Vagina (tissue), 2 donors: Measurements from ENCODE around the gene KIF5B. TPM values are rescaled to one million over a fixed set of nuclear protein-coding genes. Genes with fewer than 3 reads are reported as not detected.

ENCODE experiments used
- DNase-seq, 2 donors: peaks; one replicate each; pipeline ENCODE4 v3.0.0-alpha.2; 2017; ENCODE audit errors: extremely low spot score in 2 of 2
- H3K27ac ChIP-seq: fragments of 200-600 bp; sonication (generic); one replicate; pipeline ENCODE4 v1.5.1; 2019
- H3K27me3 ChIP-seq: fragments of 200-600 bp; sonication (generic); one replicate; pipeline ENCODE4 v1.5.1; 2019
- H3K36me3 ChIP-seq, 2 donors: fragments of 200-600 bp; sonication (generic); one replicate each; pipeline ENCODE4 v1.5.1; 2017 to 2019
- H3K4me1 ChIP-seq: fragments of 200-600 bp; sonication (generic); one replicate; pipeline ENCODE4 v1.5.1; 2019
- H3K4me3 ChIP-seq, 2 donors: fragments of 200-600 bp; sonication (generic); 1 replicate in 1 of 2; 2 replicates in 1 of 2; pipeline ENCODE4 v1.5.1; 2016 to 2019
- H3K9me3 ChIP-seq: fragments of 200-600 bp; sonication (generic); one replicate; pipeline ENCODE4 v1.5.1; 2019
- POLR2A ChIP-seq, 2 donors: fragments of 450-650 bp; IDR thresholded peaks; one replicate each; pipeline ENCODE4 v1.6.1; 2017; ENCODE audit warnings: antibody characterized with exemption in 2 of 2, mild to moderate bottlenecking in 2 of 2, moderate library complexity in 2 of 2
- POLR2AphosphoS5 ChIP-seq, 2 donors: sonication (generic); formaldehyde crosslinking; IDR thresholded peaks; one replicate each; pipeline ENCODE4 v1.9.0; 2017; ENCODE audit warnings: antibody characterized with exemption in 2 of 2, mild to moderate bottlenecking in 2 of 2, low read depth in 1 of 2; ENCODE audit not compliant: insufficient read depth in 1 of 2
- intact Hi-C: fragments of 100-400 bp; cut with DNase I; formaldehyde crosslinking; loops from one replicate; pipeline ENCODE4 v1.15.1; 2023
- small RNA-seq: library from RNA; depleted of rRNA; stranded (forward); fragments of <200 nt; gene quantifications from one replicate; pipeline ENCODE3, GENCODE V24; 2016
- total RNA-seq: library from RNA; depleted of rRNA; stranded (reverse); fragments of >200 nt; gene quantifications from one replicate; pipeline ENCODE4 v1.2.3, GENCODE V29; 2016
- TF ChIP-seq, protein P1 (sequence below), 3 experiments: fragments of 450-650 bp in 2 of 3; fragments of 200-600 bp in 1 of 3; sonication (generic) in 1 of 3; IDR thresholded peaks; one replicate each; pipeline ENCODE4 v1.5.1; 2017 to 2019; ENCODE audit warnings: antibody characterized with exemption in 3 of 3, mild to moderate bottlenecking in 2 of 3, moderate library complexity in 2 of 3

The KIF5B gene
- total RNA-seq, 1 donor from 2014 or later: 74.2 TPM

DNA sequence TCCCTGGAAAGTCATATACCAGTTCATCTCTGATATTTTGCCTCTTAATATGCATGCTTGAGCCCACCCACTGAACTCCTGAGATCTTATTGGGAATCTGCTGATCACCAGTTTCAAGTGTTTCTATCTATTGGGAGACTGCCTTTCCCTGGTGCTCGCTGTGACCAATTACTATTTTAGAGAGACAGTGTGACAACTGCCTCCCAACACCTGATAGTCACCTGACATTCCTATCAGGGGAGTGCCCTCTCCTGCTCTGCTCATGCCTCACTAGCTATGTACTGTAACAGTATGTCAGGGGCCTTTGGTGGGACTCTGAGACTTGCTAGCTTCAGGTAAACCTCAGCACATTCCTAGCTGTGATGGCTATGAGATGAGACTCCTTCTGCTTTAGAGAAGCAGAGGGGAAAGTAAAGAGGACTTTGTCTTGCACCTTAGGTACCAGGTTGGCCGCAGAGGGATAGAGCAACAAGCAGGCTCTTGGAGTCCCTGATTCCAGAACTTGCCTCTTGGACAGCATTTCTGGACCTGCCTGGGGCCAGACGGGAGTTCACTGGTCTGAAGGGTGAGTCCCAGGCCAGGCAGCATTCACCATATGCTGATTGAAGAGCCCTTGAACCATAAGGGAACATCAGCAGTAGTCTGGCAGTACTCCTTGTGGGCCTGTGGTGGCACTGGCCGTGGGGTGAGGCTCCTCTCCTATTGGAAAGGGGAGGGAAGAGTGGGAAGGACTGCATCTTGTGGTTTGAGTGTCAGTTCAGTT is 93.2 kb downstream of the KIF5B start:
- no peaks in the 10 kb centered on the region for H3K36me3 ChIP-seq
- peaks cover 5% of the 10 kb centered on the region for H3K4me1 ChIP-seq
- intact Hi-C loops: no loop called here
- no peaks in the 10 kb centered on the region for H3K27me3 ChIP-seq
- no peak overlapping the region for H3K27ac ChIP-seq
- no peak overlapping the region for H3K4me3 ChIP-seq
- no peaks in the 10 kb centered on the region for H3K9me3 ChIP-seq
- DNase-seq: no peak
- TF ChIP-seq POLR2A (IDR thresholded peaks at IDR 0.05) (no peak), POLR2AphosphoS5 (IDR thresholded peaks at IDR 0.05; ENCODE audit: insufficient read depth in 1 of 2, low read depth in 1 of 2) (no peak)
- TF ChIP-seq, protein P1, sequence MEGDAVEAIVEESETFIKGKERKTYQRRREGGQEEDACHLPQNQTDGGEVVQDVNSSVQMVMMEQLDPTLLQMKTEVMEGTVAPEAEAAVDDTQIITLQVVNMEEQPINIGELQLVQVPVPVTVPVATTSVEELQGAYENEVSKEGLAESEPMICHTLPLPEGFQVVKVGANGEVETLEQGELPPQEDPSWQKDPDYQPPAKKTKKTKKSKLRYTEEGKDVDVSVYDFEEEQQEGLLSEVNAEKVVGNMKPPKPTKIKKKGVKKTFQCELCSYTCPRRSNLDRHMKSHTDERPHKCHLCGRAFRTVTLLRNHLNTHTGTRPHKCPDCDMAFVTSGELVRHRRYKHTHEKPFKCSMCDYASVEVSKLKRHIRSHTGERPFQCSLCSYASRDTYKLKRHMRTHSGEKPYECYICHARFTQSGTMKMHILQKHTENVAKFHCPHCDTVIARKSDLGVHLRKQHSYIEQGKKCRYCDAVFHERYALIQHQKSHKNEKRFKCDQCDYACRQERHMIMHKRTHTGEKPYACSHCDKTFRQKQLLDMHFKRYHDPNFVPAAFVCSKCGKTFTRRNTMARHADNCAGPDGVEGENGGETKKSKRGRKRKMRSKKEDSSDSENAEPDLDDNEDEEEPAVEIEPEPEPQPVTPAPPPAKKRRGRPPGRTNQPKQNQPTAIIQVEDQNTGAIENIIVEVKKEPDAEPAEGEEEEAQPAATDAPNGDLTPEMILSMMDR (IDR thresholded peaks at IDR 0.05): no peak

DNA sequence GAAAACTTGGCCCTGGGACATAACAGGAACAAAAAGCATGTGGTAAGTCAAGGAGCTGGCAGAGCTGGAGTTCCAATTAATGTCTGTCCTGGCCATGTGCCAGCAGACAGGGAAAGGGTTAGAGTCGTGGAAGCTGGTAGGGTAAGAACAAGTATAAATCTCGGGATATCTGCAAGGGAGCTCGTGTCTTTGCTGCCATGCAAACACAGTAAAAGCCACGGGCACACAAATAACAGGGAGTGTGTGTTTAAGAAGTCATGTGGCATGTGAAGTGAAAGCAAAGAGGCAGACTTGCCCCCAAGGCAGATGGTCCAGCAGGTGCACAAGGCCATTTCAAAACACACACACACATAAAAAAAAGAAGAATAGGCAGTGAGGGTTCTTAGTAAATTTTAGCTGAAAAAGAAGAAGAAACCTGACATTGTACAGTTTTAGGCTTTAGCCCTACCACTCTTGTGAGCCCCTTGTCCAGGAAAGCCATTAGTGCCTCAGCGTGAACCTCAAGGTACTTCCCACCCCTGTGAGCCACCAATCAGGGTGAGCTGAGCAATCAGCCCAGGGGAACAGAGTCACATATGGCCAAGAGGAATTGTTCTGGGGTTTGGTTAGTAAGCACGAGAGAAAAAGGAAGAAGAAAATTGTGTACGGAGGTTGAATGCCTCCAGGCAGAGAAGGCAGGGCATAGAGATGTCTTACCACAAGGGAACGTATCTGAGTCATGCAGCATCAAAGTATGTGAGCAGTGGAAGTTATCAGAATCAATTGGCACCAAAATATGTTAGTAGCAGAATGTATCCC is 94.7 kb downstream of the KIF5B start:
- TF ChIP-seq POLR2AphosphoS5 (IDR thresholded peaks at IDR 0.05; ENCODE audit: insufficient read depth in 1 of 2, low read depth in 1 of 2): no peak
- TF ChIP-seq, protein P1 (IDR thresholded peaks at IDR 0.05): no peak
- no peak for TF ChIP-seq POLR2A (IDR thresholded peaks at IDR 0.05)

DNA sequence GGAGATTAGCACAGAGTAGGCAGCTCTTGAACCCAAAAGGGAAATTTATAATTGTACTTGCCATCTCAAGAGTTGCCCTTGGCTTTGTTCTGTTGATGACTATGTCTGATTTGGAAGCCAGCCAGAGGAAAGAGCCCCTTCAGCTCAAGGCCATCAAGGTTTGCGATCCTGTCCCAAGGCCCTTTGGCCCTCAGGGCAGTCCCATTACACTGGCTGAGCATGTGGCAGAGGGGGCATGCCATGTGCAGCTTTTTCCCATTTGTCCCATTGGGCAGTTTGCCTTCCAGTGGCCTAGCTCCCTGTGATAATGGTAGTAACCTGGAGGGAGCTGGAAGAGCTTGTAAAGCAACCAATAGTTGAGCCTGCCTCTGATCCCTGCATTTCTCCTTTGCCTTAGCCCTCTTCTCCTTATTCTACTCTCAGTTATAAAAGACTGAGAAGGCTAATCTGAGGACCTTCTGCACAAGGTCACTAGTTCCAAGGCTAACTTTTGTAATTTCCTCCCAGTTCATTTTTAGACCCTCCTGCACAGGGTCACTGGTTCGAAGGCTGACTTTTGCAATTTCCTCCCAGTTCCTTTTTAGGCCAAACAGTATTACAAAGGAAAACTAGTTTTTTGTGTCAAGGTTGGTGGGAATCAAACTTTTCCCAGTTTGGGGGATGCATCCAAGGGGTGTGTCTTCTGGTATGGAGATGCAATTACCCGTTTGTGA is 96.6 kb downstream of the KIF5B start:
- no peak for DNase-seq

More for the DNA sequence above, 94.7 kb downstream of the KIF5B start:
- no peaks in the 10 kb centered on the region for H3K9me3 ChIP-seq
- H3K27ac ChIP-seq: no peak overlapping the region
- no peak overlapping the region for H3K4me3 ChIP-seq
- peaks cover 5% of the 10 kb centered on the region for H3K4me1 ChIP-seq
- no peak for DNase-seq
- no peaks in the 10 kb centered on the region for H3K36me3 ChIP-seq
- no peaks in the 10 kb centered on the region for H3K27me3 ChIP-seq
- intact Hi-C loops: no loop called here

More for the DNA sequence above, 96.6 kb downstream of the KIF5B start:
- H3K27me3 ChIP-seq: no peaks in the 10 kb centered on the region
- TF ChIP-seq POLR2A (IDR thresholded peaks at IDR 0.05) (no peak), POLR2AphosphoS5 (IDR thresholded peaks at IDR 0.05; ENCODE audit: insufficient read depth in 1 of 2, low read depth in 1 of 2) (no peak)
- TF ChIP-seq, protein P1 (IDR thresholded peaks at IDR 0.05): no peak
- H3K36me3 ChIP-seq: no peaks in the 10 kb centered on the region
- H3K4me3 ChIP-seq: no peak overlapping the region
- H3K4me1 ChIP-seq: peaks cover 5% of the 10 kb centered on the region
- no peaks in the 10 kb centered on the region for H3K9me3 ChIP-seq
- intact Hi-C loops: no loop called here
- H3K27ac ChIP-seq: no peak overlapping the region

Small RNA genes lying within 50 kb of the gene (small RNA-seq; reads per million reads assigned to genes)
- gene RF00019 (not detected), gene RN7SL825P (not detected)

Other genes starting within 250 kb of the KIF5B start
- gene ARHGAP12, start 127.6 kb downstream of the KIF5B start, total RNA-seq: 32.2 TPM